Stimulated activated CD4-positive, alpha-beta T cell treated with anti-CD3 and anti-CD28 coated beads, Interleukin-4, amount 100 ng/mL, for 4 hours (primary cell): ENCODE measurements around the gene ASF1A.

Source experiments
- DNase-seq, 2 experiments: peaks; one replicate each; pipeline ENCODE4 v3.0.0-alpha.2; 2020

The ASF1A gene

GRCh38 chr6:118882314-118882905, 11.5 kb upstream of the ASF1A start:
- DNase-seq = no peak

GRCh38 chr6:118886641-118887040, 7.3 kb upstream of the ASF1A start:
- no peak for DNase-seq

- DNase-seq = no peak
Measured at GRCh38 chr6:118889163-118889562, 4.8 kb upstream of the ASF1A start.

GRCh38 chr6:118890997-118891790, 2.8 kb upstream of the ASF1A start:
- no peak for DNase-seq

GRCh38 chr6:118892355-118892991, 1.5 kb upstream of the ASF1A start:
- no peak for DNase-seq

GRCh38 chr6:118893064-118893806, 717 bp upstream of the ASF1A start:
- peak; percentile 7 to 21 for DNase-seq

GRCh38 chr6:118894425-118895260, 691 bp downstream of the ASF1A start:
- DNase-seq = peak; percentile 40 to 47

GRCh38 chr6:118895261-118895560, 1.3 kb downstream of the ASF1A start:
- DNase-seq = no peak

- DNase-seq = no peak
Measured at GRCh38 chr6:118895859-118896258, 1.9 kb downstream of the ASF1A start.

- DNase-seq = no peak
Measured at GRCh38 chr6:118896339-118897136, 2.6 kb downstream of the ASF1A start.

GRCh38 chr6:118897386-118897785, 3.4 kb downstream of the ASF1A start:
- DNase-seq = no peak

GRCh38 chr6:118899948-118900347, 6.0 kb downstream of the ASF1A start:
- DNase-seq = peak in 1 of 2 experiments; percentile 28

- DNase-seq = no peak
Measured at GRCh38 chr6:118902726-118903125, 8.8 kb downstream of the ASF1A start.

- DNase-seq = no peak
Measured at GRCh38 chr6:118903138-118903537, 9.2 kb downstream of the ASF1A start.

GRCh38 chr6:118903691-118904090, 9.7 kb downstream of the ASF1A start:
- DNase-seq = no peak

- DNase-seq = no peak
Measured at GRCh38 chr6:118905084-118905483, 11.1 kb downstream of the ASF1A start.

- no peak for DNase-seq
Measured at GRCh38 chr6:118905851-118906250, 11.9 kb downstream of the ASF1A start.

- DNase-seq = no peak
Measured at GRCh38 chr6:118908441-118908840, 14.5 kb downstream of the ASF1A start.

- DNase-seq = no peak
Measured at GRCh38 chr6:118912646-118913045, 18.7 kb downstream of the ASF1A start.

- DNase-seq = no peak
Measured at GRCh38 chr6:118913161-118913560, 19.2 kb downstream of the ASF1A start.

GRCh38 chr6:118914598-118914997, 20.6 kb downstream of the ASF1A start:
- no peak for DNase-seq
